ENCODE data around the gene OPTN.
"Not testable (repeated sequence)": the region's sequence is repeated elsewhere in the genome, so short reads cannot be mapped to it uniquely, and the experiment has no call there.

The OPTN gene

DNA sequence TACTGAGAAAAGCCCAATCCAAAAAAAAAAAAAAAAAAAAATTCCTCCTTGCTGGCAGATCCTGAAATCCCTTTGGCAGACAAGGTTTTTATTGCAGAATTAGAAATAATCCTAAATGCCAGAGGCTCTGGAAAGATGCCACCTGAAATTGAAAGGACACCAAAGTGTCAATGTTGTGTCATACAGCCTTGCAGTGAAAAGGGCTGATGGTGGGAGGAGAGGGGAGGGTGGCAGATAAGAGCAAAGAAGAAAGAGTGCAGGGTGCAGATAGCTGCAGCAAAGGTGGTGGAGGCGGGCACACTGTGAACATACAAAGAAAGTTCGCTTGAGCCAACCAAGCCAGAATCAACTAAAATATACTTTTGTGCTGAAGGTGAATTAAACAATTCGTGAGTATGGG is 8.2 kb upstream of the OPTN start:
- DNase-seq, result no peak

GRCh38 chr10:13092291-13093102 is 7.5 kb upstream of the OPTN start:
- DNase-seq, result no peak

- not testable (repeated sequence) for DNase-seq
Observed at GRCh38 chr10:13094082-13094481, 5.9 kb upstream of the OPTN start.

GRCh38 chr10:13095094-13095493 is 4.9 kb upstream of the OPTN start:
- DNase-seq, result no peak

DNA sequence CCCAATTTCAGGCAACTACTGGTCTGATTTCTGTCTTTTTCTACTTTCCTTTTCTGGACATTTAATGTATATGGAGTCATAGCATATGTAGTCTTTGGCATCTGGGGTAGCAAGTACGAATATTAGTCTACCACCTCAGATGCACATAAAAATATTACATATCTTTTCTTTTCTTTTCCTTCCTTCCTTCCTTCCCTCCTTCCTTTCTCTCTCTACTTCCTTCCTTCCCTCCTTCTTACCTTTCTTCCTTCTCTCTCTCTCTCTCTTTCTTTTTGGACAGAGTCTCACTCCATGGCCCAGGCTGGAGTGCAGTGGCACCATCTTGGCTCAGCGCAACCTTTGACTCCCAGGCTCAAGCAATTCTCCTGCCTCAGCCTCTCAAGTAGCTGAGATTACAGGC is 4.0 kb upstream of the OPTN start:
- DNase-seq, result no peak

DNA sequence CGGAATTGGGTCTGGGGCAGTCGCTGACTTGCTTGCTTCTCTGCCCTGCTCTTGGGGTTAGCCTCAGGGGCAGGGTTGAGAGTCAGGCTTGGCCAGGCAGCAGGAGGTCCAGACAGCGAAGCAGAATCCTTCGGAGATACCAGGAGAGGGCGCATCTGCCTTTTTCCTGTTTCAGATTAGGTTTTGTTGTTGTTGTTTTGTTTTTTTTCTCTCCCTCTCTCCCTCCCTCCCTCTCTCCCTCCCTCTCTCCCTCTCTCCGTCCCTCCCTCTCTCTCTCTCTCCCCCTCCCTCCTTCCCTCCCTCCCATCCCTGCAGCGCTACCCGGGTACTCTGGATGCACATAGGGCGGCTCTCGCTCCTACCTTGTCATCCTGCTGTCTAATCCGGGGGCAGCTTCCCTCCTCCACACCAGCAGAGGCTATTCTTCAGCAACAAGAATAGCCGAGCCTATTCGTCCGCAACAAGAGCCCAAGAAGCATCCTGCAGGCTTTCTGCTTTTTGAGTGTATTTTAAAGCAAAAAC is 758 bp upstream of the OPTN start:
- no peak for DNase-seq

DNA sequence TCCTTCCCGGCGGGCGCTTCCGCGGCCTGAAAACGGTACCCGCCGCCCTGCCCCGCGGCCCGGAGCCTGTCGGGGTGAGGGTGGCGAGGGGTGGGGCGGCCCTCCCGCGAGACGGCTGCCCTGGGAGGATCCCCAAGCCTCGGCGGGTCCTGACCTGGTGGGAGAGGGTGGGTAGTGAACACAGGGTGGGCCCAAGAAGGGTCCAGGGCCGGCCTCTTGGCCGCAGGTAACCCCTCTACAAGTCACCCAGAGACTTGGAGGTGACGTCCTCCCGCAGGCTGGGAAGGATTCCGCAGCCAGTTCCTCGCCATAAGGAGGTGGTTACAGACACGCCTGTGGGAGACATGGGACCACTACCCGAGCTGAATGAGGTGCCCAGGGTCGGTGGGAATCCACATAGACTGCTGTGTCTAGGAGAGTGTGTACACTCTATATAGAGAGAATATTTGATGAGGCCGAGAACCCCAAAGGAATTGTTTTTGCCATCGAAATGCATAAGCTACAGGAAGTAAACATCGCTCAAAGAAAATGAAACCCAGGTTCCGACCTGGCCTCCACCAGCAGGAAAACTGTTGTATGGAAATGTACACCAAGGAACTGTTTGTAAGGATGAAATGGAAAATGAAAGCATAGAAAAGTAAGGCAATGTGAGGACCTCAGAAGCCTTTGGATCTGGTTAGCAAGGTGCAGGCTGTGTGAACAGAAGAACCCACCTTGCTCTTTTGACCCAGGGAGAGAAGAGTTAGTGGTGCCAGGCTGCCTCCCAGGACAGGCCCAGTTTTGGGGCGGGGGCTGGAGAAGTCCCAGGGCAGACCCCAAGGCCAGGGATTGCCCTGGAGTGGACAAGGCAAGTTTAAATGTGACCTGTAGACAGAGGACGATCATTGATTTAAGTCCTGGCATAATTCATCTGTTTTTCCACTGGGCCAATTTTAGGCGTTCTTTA is 659 bp downstream of the OPTN start:
- no peak for DNase-seq

DNA sequence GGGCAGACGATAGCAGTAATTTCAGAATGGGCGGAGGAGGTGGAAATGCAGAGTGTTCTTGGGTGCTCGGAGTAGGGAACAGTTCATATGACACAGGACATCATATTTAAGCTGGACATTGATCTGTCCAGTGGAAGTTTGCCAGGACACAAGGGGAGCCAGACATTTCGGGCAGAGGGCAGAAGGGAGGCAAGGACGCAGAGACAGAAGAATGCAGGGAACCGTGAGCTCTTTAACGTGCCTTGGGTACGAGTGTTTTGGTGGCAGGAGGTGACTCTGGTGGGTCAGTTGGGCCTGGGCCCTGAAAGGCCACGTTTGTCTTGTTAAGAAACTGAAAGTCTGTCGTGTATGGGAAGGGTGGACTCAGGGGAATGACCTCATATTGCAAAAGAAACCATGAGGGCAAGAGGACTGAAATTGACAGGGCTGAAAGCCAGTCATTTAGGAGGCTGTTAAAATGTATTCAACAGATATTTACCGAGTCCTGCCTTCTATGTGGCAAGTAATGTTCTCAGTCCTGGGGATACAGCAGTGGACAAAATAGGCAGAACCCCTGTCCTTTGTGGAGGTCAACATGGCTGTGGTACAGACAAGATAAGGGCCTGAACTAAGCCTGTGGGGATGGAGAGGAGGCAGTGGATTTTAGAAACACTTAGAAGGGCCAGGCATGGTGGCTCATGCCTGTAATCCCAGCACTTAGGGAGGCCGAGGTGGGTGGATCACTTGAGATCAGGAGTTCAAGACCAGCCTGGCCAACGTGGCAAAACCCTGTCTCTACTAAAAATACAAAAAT is 2.2 kb downstream of the OPTN start:
- no peak for DNase-seq

DNA sequence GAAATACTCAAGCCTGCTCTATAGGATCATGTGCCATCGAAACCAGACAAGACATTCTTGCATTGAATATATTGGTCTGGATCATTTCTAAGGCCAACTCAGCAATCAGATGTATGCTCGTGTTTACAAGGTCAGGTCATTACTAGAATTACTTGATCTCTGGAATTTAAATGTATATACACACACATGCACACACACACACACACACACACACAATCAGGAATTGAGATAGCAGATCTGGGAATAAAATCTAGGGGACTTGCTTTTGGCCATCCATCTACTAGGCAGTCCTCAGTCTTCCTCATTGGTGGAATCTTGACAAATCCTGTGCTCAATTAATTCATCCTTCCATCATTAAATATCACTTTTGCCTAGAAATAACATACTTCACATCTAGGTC is 3.6 kb downstream of the OPTN start:
- no peak for DNase-seq

GRCh38 chr10:13104697-13105096 is 4.7 kb downstream of the OPTN start:
- no peak for DNase-seq

GRCh38 chr10:13105184-13105583 is 5.2 kb downstream of the OPTN start:
- no peak for DNase-seq

DNA sequence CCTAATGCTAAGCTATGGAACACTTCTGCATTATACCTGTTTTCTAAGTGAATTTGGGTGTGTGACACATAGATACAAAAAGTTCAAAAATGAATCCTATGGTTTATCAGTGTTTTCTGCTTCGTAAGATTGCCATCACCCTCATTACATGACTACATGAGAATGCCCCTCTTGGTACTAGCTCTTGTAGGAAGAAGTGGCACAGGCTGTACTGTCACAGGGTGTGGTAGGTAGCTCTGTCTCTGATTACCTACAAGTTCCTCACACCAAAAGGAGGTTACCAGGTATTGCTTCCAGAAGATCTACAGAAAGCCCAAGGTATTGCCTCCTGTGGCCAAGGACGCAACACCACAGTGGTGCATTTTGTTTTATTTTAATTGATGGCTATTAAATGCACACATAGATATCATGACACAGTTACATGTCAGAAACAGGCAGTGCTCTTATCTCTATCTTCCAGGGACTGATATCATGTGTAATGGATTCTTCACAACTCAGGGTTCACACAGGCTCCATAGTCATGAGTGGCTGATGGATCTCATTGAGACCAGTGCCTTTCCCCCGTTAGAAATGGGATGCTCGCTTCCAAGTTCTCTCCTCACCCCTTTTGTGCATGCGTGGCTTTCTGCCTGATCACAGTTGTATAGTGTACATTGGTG is 6.6 kb downstream of the OPTN start:
- DNase-seq, result no peak

DNA sequence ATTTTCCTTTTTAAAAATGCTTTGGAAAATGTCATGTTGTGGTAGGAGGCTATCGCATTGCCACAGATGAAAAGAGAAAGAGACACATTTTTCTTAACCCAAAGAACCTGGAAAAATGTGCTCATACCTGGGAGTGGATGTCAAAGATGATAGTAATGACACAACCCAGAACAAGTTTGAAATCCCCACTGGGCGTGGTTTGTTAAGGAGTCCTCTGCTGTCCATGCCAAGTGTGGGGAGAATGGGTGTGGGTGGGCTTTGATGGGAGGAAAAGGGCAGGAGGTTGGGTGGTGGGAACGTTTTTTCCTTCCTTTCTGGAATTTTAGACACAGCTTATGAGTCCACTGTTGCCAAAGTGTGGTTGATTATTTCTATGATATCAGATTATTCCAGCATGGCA is 10.9 kb downstream of the OPTN start:
- no peak for DNase-seq

DNA sequence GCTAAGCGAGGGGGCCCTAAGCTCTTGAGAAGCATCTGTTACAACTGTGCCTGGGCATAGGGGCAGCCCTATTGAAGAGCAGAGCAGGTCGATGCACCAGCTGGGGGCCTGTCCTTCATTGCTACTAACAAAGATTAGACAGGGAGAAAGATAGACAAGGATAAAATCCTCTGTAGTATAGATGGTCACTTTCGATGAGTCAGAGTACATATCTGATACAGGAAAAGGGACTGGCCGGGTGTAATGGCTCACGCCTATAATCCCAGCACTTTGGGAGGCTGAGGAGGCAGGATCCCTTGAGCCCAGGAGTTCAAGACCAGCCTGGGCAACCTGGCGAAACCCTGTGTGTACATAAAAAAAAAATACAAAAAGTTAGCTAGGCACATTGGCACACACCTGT is 13.6 kb downstream of the OPTN start:
- no peak for DNase-seq

DNA sequence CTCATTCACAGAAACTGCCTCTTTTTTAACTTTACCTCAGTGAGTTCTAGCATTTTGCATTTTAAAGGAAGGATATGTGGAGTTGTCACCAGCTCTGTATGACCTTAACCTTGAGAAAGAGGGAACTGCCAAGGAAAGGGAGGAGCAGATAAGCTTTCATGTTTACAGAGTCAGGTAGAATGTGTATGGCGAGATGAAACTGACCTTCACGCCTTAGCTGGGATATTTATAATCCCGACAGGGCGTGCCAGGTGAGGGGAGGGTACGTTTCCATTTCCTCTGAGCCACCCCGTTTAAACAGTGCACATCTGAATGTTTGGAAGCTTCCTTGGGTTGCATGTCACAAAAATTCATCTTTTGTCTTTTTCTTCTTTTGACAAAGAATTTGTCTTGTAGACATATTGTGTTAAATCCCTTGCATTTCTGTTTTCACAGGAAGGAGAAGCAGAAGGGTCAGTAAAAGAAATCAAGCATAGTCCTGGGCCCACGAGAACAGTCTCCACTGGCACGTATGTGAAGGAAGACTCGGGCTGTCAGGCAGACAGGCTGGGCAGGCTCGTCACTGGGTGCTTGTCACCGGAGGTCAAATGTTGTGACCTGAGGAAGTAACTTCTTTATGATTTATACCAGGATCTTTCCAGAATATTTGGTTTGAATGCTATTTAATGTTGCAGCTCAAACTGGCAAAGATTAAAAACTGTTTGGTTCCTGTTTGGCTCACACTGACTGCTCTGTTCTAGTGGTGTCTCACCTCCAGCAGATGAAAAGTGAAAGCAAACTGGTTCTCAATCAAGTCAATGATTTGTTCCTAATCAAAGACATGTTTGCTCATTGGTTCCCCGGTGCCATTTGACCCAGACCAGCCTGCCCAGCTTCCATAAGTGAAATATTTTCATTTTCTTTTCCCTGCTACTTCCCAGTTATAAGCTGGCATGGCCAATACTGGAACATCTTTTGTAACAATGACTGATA is 16.2 kb downstream of the OPTN start:
- DNase-seq, result no peak

DNA sequence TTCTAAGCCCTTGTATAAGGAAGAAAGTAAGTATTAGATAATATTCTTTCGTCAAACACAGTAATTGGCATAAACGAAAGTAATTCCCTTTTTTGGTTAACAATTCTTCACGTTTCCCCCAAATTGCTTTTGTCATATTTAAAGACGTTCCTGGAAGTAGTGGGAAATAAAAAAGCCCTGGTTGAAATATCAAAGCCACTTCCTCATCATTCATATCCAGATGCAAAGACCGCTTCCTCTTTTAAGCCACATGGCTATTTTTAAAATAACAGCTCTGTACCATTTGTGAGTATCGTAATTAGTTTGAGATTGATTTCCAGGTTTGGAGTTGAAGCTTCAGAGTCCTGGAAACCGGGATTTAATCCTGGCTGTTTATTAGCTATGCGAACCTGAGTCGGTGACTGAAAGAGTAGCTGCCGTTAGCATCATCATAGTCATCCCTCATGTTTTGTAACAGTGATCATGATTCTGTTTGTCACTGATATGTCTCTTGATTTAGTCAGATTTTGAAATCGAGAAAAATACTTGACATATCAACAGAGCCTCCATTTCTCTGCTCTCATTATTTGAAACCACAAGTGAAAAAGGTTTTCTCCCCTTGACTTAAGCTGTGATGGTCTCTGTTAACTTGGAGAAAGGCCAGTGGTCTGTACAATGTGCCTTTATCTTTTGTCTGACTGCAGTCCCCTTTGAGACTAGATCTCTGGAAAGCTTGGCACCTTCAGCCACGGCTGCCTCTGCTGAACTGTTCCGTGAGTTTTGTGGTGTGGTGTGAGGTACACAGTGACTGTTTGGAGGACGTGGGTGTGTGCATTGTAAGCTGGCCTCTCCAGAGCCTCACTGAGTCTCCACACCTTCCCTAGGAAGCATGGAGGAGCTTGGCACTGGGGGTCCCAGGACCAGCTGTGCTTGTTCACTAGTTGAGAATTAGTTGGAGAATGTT is 18.1 kb downstream of the OPTN start:
- DNase-seq, result no peak

DNA sequence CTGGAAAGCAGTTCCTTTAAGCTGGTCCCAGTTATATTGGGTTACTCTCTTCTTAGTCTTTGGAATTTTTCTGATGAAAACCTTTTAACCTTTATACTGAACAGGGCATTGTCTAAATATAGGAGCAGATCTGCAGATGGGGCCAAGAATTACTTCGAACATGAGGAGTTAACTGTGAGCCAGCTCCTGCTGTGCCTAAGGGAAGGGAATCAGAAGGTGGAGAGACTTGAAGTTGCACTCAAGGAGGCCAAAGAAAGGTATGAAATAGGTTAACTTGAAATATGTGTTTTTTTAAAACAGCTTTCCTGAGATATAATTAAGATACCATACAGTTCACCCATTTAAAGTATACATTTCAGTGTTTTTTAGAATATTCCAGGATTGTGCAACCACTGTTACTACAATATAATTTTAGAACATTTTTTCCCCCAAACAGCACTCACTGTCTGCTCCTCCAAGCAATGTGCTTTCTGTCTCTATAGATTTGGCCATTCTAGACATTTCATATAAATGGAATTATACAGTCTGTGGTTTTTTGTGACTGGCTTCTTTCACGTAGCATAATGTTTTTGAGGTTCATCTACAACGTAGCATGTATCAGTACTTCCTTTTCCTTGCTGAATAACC is 18.9 kb downstream of the OPTN start:
- DNase-seq, result no peak

GRCh38 chr10:13120786-13121499 is 21.0 kb downstream of the OPTN start:
- DNase-seq, result no peak

GRCh38 chr10:13121500-13121854 is 21.5 kb downstream of the OPTN start:
- no peak for DNase-seq
